Right lobe of liver (tissue), 6 donors: ENCODE measurements around the gene BANK1. TPM values are rescaled to one million over a fixed set of nuclear protein-coding genes. Genes with fewer than 3 reads are reported as not detected.

Experiments used
- ATAC-seq, 4 donors: fragments of 200-7000 bp; cut with Tn5 transposase; one replicate each; pipeline ENCODE4 v1.9.1; 2020; ENCODE audit warnings: mild to moderate bottlenecking in 4 of 4, moderate library complexity in 4 of 4
- DNase-seq, 3 donors: peaks; one replicate each; pipeline ENCODE4 v3.0.0-alpha.2; 2020
- H3K27ac ChIP-seq, 3 donors: fragments of 200-600 bp; one replicate each; pipeline ENCODE4 v1.8.0; 2022
- H3K27me3 ChIP-seq, 2 donors: fragments of 200-600 bp; one replicate each; pipeline ENCODE4 v1.8.0; 2022
- H3K36me3 ChIP-seq, 4 donors: fragments of 200-600 bp; sonication (generic) in 1 of 4; one replicate each; pipeline versions ENCODE4 v1.5.1 to v1.8.0; 2017 to 2022; ENCODE audit warnings: control low read depth in 1 of 4
- H3K4me1 ChIP-seq, 4 donors: fragments of 200-600 bp; sonication (generic) in 1 of 4; one replicate each; pipeline versions ENCODE4 v1.5.1 to v1.8.0; 2017 to 2022; ENCODE audit warnings: control low read depth in 1 of 4
- H3K4me3 ChIP-seq, 3 donors: fragments of 200-600 bp; one replicate each; pipeline ENCODE4 v1.8.0; 2022
- H3K9me3 ChIP-seq, 4 donors: fragments of 200-600 bp; sonication (generic) in 1 of 4; one replicate each; pipeline versions ENCODE4 v1.5.1 to v1.8.0; 2017 to 2022; ENCODE audit warnings: control low read depth in 1 of 4
- CTCF ChIP-seq, 4 donors: fragments of 200-600 bp in 3 of 4; fragments of 450-650 bp in 1 of 4; IDR thresholded peaks; one replicate each; pipeline versions ENCODE4 v1.5.1 to v1.8.0; 2016 to 2022; ENCODE audit warnings: antibody characterized with exemption in 4 of 4, mild to moderate bottlenecking in 2 of 4
- POLR2A ChIP-seq: fragments of 450-650 bp; IDR thresholded peaks from one replicate; pipeline ENCODE4 v1.6.1; 2017; ENCODE audit warnings: antibody characterized with exemption, mild to moderate bottlenecking
- WGBS: methylation state at CpG from one replicate; pipeline ENCODE4 v1.1.6; 2018; ENCODE audit warnings: low coverage, low lambda C conversion rate; ENCODE audit not compliant: insufficient coverage; ENCODE audit errors: missing lambda C conversion rate; 5-methylcytosine and 5-hydroxymethylcytosine counted together
- intact Hi-C, 2 donors: fragments of 100-400 bp; cut with DNase I; formaldehyde crosslinking; loops; one replicate each; pipeline versions ENCODE4 v1.11.2 to v1.14.1; 2022
- total RNA-seq, 6 experiments: library from RNA; depleted of rRNA in 2 of 6; stranded (reverse); fragments of >200 nt in 2 of 6; fragmentation: NEBNext Ultra II Directional in 3 of 6; extraction: Animal tissue kit (Norgen Biotek cat#: 25700) in 3 of 6; gene quantifications; one replicate each; pipeline versions ENCODE4 v1.1.0 to v1.2.4, GENCODE V29; 2016 to 2023
- donor health status: DM: no; HTN: yes; CAD: no.
- donor health status: DM: no; HTN: no; CAD: no.
- donor health status: DM: no; HTN: no; CAD: no.
- donor health status: DM: no; HTN: yes; CAD: no.
- donor health status: DM: no; HTN: yes; CAD: no.

Gene BANK1
- total RNA-seq, 6 experiments from 2014 or later = 0.06 to 0.84 (median 0.27) TPM; not detected in 2

GRCh38 chr4:102076622-102077021, 286.1 kb downstream of the BANK1 start:
- Histone ChIP-seq H3K36me3 (no peaks in the 10 kb centered on the region), H3K4me1 (no peaks in the 10 kb centered on the region), H3K27me3 (no peaks in the 10 kb centered on the region), H3K27ac (no peak overlapping the region), H3K4me3 (no peak overlapping the region), H3K9me3 (no peaks in the 10 kb centered on the region)
- DNase-seq = no peak
- intact Hi-C loops = no loop called here
- WGBS = 26% methylated on average over 1 of the region's 1 CpG
- no peak for TF ChIP-seq POLR2A
- no peak for TF ChIP-seq CTCF (IDR thresholded peaks at IDR 0.05)
- ATAC-seq = no peak

GRCh38 chr4:102080184-102080583, 289.7 kb downstream of the BANK1 start:
- no peaks in the 10 kb centered on the region for H3K27me3 ChIP-seq
- 65% methylated on average over 2 of the region's 2 CpGs for WGBS
- DNase-seq (no peak), ATAC-seq (no peak)
- H3K9me3 ChIP-seq = no peaks in the 10 kb centered on the region
- intact Hi-C loops = no loop called here
- H3K4me1 ChIP-seq = no peaks in the 10 kb centered on the region
- TF ChIP-seq CTCF (IDR thresholded peaks at IDR 0.05) = no peak
- no peak overlapping the region for H3K27ac ChIP-seq
- H3K4me3 ChIP-seq = no peak overlapping the region
- H3K36me3 ChIP-seq = no peaks in the 10 kb centered on the region

- Histone ChIP-seq H3K4me3 (no peak overlapping the region), H3K36me3 (no peaks in the 10 kb centered on the region), H3K9me3 (no peaks in the 10 kb centered on the region), H3K4me1 (no peaks in the 10 kb centered on the region), H3K27me3 (no peaks in the 10 kb centered on the region), H3K27ac (no peak overlapping the region)
- WGBS = 46% methylated on average over 5 of the region's 5 CpGs
- TF ChIP-seq POLR2A (no peak), CTCF (IDR thresholded peaks at IDR 0.05) (no peak)
- intact Hi-C loops = no loop called here
- DNase-seq (no peak), ATAC-seq (no peak)
Measured at GRCh38 chr4:102089850-102090621, 299.5 kb downstream of the BANK1 start.

GRCh38 chr4:102091656-102092055, 301.1 kb downstream of the BANK1 start:
- WGBS = 81% methylated on average over 3 of the region's 3 CpGs
- Histone ChIP-seq H3K27me3 (no peaks in the 10 kb centered on the region), H3K4me3 (no peak overlapping the region), H3K36me3 (no peaks in the 10 kb centered on the region), H3K9me3 (no peaks in the 10 kb centered on the region), H3K4me1 (no peaks in the 10 kb centered on the region), H3K27ac (no peak overlapping the region)
- intact Hi-C loops = no loop called here
- ATAC-seq = no peak
- TF ChIP-seq CTCF (IDR thresholded peaks at IDR 0.05) (no peak), POLR2A (no peak)
- no peak for DNase-seq
